SHP77 (cell line): ENCODE data around the gene DRICH1.
A peak's percentile ranks its signal among the peaks of the same experiment; 100 is the strongest.
"Not testable (repeated sequence)": the region's sequence is repeated elsewhere in the genome, so short reads cannot be mapped to it uniquely, and the experiment has no call there.

ENCODE experiments used
- DNase-seq, 2 experiments: peaks; one replicate each; lab custom pipeline; 2025; lab: John Stamatoyannopoulos, UW

DRICH1 gene

GRCh38 chr22:23598805-23599518, 33.2 kb downstream of the DRICH1 start:
- no peak for DNase-seq

- not testable (repeated sequence) for DNase-seq
These were observed 34.4 kb downstream of the DRICH1 start for GRCh38 chr22:23597576-23598268.

- DNase-seq: not testable (repeated sequence)
These were observed 36.2 kb downstream of the DRICH1 start for GRCh38 chr22:23595904-23596303.

GRCh38 chr22:23591846-23592245, 40.3 kb downstream of the DRICH1 start:
- no peak for DNase-seq

- DNase-seq: peak; percentile 29 to 43
These were observed 40.8 kb downstream of the DRICH1 start for GRCh38 chr22:23591201-23591791.

- DNase-seq: no peak
These were observed 48.3 kb downstream of the DRICH1 start for GRCh38 chr22:23583836-23584235.

GRCh38 chr22:23583153-23583552, 49.0 kb downstream of the DRICH1 start:
- no peak for DNase-seq

- DNase-seq: no peak
These were observed 50.9 kb downstream of the DRICH1 start for GRCh38 chr22:23581260-23581650.

GRCh38 chr22:23580576-23581259, 51.4 kb downstream of the DRICH1 start:
- DNase-seq: no peak

- no peak for DNase-seq
These were observed 52.1 kb downstream of the DRICH1 start, which contains the start of gene IGLL1 for GRCh38 chr22:23579870-23580575. Gene IGLL1 (minus strand): TSS chr22:23580290. CDS start chr22:23580190, 100 bp downstream.

- no peak for DNase-seq
These were observed 52.8 kb downstream of the DRICH1 start for GRCh38 chr22:23579280-23579679.

GRCh38 chr22:23578306-23578705, 53.8 kb downstream of the DRICH1 start:
- no peak for DNase-seq

GRCh38 chr22:23576681-23577080, 55.4 kb downstream of the DRICH1 start:
- no peak for DNase-seq

- no peak for DNase-seq
These were observed 56.5 kb downstream of the DRICH1 start for GRCh38 chr22:23575601-23576000.

- no peak for DNase-seq
These were observed 57.2 kb downstream of the DRICH1 start for GRCh38 chr22:23574877-23575276.

GRCh38 chr22:23574371-23574811, 57.7 kb downstream of the DRICH1 start:
- DNase-seq: no peak

GRCh38 chr22:23573701-23574235, 58.4 kb downstream of the DRICH1 start:
- DNase-seq: not testable (repeated sequence)

GRCh38 chr22:23573106-23573505, 59.0 kb downstream of the DRICH1 start:
- DNase-seq: not testable (repeated sequence)

- DNase-seq: no peak
These were observed 60.6 kb downstream of the DRICH1 start for GRCh38 chr22:23571486-23571885.

GRCh38 chr22:23570681-23571080, 61.4 kb downstream of the DRICH1 start:
- DNase-seq: peak in 1 of 2 experiments; percentile 6

GRCh38 chr22:23569716-23570115, 62.4 kb downstream of the DRICH1 start:
- no peak for DNase-seq
